CD4-positive, alpha-beta T cell treated with Interleukin-15 for 1 hour (primary cell): Measurements from ENCODE around the gene FNIP2.
"Not testable (repeated sequence)": the region's sequence is repeated elsewhere in the genome, so short reads cannot be mapped to it uniquely, and the experiment has no call there.

Source experiments
- DNase-seq: peaks from one replicate; pipeline ENCODE4 v3.0.0-alpha.2; 2020

FNIP2 gene

DNA sequence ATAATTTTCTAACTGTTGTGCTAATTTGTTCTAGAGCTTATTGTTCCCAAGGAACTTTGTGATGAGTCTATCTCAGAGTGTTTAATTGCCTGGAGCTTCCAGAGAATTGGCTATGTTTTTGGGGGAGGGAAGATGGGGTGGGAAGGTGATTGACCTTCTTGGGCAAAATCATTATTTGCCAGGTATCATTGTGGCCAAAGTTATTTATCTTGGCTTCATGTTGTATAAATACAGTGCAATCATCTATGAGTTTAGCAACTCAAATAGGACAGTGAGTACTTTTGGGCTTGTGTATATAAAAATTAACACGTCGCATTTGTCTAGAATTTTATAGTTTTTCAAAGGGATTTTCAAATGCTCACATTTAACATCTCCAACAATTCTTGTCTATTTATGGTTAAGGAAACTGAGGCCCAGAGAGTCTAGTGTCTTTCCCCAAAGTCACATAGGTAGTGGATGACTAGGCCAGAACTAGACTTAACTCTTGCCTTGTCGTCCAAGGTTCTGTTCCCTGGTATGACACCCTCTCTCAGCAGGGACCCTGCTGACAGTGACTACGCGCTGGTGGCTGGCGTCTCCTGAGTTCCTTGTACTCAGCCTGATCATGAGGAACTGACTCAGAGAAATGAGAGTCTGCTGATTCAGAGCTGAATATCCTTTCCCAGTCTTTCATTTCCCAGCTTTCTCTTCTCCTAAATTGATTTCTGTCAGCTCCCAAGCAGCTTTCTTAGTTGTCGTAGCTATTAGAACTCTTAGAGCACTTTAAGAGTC is 27.7 kb downstream of the FNIP2 start:
- DNase-seq, result peak; percentile 33

- DNase-seq, result no peak
These were observed 29.2 kb downstream of the FNIP2 start for GRCh38 chr4:158798062-158798461.

- no peak for DNase-seq
These were observed 30.4 kb downstream of the FNIP2 start for GRCh38 chr4:158799013-158799770.

DNA sequence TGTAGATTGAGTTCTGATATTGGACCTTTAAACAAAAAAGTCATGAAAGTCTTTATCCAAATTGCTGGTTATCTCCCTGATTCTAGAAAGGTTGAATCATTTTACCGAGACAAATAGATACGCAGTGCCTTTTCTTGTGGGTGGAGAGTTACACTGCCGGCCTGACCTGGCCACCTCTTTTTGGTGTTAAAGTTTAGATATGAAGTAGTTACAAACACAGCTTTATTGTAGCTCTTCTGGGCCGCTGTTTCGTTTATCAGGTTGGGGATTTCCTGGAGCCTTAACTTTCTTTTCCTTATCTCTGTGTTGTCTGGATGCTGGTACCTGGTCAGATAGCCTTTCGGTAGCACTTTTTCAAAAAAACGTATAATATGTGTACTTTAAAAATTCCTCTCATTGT is 31.0 kb downstream of the FNIP2 start:
- DNase-seq, result no peak

- DNase-seq, result no peak
These were observed 32.2 kb downstream of the FNIP2 start for GRCh38 chr4:158801066-158801465.

DNA sequence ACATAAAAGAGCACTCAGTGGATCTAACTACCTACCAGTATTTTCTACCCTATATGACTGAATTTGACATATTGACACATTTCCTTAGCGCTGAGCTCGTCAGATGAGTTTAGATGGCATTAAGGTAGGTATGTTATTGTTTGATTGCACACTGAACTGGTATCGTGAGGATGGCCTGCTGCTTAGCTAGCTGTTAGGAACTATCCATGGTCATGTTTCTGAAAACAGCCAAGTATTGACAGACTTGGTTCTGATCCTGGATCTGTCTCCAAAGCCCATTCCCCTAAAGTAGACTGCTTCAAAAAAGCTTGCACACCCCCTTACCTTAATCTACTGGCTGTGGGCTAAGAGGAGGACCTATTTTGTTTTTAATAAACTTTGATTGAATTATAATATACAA is 32.9 kb downstream of the FNIP2 start:
- no peak for DNase-seq

DNA sequence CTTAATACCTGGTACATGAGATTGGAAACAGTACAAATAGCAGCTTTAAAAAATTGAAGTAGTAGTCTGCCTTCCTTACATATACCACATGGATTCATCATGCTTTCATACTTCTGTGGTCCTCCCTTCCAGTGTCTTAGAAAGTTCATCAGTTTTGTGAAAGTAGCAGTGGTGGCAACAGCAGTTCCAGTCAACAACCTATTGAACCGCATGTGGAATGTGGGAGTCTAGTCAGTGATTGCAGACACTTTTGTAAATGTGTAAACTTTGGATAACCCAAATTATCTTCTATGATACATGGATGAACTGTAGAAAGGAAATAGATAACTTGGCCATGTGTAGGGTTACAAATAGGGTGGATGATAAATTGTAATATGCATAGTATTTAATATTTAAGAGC is 34.1 kb downstream of the FNIP2 start:
- no peak for DNase-seq

GRCh38 chr4:158805635-158806471 is 37.0 kb downstream of the FNIP2 start:
- DNase-seq, result peak; percentile 35

DNA sequence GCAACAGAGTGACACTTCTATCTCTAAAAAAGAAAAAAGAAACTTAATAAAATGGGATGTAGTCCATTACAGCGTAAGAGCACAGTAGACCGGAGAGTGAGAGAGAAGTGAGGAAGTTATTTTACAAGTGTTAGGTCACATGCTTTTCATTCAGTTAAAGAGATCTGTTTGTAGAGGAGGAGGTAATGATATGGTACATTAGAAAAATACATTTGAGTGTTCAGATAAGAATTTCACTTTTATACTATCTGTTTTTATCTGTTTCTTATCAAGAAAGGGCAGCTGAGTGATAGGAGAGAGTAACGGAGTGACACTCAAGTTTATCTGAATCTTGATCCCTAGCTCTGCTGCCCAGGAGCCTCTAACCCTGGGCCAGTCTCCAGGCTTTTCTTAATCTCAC is 38.9 kb downstream of the FNIP2 start:
- DNase-seq, result no peak

DNA sequence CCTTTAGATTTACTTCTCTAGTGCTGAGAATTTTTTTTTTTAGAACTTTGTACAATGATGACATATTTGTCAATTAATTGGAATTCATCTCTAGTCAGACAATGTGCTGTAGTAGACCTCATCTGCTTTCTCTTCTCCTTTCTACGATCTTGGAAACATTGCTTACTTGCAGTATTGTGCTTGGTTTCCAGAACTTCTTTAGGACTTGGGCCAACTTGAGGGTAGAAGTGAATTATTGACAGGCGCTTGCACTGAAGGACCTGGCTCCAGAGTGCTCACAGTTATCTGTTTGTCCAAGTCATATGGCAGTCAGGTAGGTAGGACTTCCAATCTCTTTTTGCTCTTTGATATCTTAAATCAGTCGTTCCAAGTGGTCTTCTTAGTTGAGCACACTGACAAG is 39.6 kb downstream of the FNIP2 start:
- DNase-seq, result no peak

- not testable (repeated sequence) for DNase-seq
These were observed 40.4 kb downstream of the FNIP2 start for GRCh38 chr4:158809208-158809607.

GRCh38 chr4:158809611-158810486 is 41.0 kb downstream of the FNIP2 start:
- DNase-seq, result peak; percentile 51

DNA sequence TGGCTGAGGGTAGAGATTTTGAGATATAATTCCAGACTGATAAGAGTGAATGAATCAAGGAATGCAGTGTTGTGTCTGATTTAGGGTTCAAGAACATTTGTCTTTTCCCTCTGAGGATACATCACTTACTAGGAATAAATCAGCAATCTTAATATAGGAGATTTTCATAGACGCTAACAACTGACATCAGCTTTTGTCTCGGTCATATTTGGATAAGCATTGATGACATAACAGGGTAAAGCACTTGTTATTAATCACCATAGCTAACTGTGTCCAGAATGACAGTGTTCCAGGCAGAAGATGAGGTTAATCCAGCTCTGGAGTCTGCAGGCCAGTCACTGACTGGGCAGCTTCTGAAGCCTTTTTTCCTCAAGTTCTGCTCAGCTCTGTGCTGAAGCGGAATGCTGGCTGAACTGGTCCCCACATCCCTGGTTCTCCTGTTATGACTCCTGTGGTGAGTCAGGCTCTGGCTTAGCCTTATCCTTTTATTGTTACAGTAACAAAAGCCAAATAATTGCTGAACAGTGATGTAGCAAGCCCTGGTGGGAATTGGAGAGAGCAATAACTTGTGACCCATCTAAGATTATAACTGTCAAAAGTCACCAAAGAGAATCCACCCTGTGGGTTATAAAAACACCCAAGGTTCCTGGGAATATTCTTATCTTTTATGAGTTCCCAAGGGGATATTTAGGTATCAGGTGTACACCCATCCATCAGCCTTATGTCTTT is 41.8 kb downstream of the FNIP2 start:
- DNase-seq, result no peak

- no peak for DNase-seq
These were observed 42.4 kb downstream of the FNIP2 start for GRCh38 chr4:158811216-158811540.

GRCh38 chr4:158811704-158812103 is 42.9 kb downstream of the FNIP2 start:
- peak; percentile 55 for DNase-seq

GRCh38 chr4:158812133-158812532 is 43.3 kb downstream of the FNIP2 start:
- DNase-seq, result no peak

DNA sequence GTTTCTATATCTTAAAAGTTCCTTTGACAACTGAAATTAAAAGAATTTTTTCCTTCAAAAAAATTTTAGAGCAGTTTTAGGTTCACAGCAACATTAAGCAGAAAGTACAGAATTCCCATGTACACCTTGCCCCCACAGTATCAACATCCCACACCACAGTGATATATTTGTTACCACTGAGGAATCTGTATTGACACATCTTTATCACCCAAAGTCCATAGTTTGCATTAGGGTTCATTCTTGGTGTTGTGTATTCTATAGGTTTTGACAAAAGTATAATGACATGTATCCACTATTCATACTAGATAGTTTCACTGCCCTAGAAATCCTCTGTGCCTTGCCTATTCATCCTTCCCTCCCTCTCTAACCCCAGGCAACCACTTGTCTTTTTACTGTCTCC is 43.7 kb downstream of the FNIP2 start:
- DNase-seq, result no peak

DNA sequence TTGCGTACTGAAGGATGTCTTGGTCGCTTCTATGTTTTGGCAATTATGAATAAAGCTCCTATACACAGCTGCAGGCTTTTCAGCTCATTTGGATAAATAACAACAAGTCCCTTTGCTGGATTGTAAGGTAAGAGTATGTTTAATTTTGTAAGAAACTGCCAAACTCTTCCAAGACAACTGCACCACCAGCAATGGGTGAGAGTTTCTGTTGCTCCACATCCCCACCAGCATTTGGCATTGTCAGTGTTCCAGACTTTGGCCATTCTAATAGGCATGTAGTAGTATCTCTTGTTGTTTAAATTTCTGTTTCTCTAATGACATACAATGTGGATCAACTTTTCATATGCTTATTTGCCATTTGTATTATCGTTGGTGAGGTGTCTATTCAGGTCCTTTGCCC is 44.3 kb downstream of the FNIP2 start:
- DNase-seq, result no peak

GRCh38 chr4:158814207-158814606 is 45.4 kb downstream of the FNIP2 start:
- DNase-seq, result no peak

DNA sequence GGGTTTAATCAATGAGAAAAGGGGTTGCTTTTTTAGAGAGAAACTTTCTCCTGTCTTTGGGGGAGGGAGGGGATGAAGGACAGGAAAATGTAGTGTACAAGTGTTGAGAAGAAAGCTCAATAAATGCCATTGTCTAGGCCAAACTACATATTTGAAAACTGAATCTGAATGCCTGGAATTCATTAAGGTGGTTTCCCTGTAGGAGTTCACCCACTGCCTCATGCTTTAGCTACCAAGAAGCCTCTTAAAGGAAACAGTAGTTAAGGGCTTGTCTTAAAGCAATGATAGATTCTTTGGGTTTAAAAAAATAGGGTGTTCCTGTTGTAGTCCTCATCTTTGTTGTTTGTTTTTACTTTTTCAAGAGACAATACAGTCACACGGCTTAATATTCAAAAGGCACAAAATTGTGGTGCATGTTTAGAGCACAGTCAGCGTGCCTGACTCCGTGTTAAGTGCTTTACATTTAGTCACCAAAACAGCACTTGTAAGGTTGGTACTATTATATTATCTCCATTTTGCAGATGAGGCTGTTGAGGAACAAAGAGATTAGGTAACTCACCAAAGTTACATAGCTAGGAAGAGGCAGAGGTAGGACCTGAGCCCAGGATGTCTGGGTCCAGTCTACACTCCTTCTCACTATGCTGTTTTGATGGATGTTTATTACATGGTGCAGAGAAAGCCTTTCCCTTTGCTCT is 46.0 kb downstream of the FNIP2 start:
- no peak for DNase-seq

- DNase-seq, result no peak
These were observed 48.1 kb downstream of the FNIP2 start for GRCh38 chr4:158816955-158817354.
